ENCODE data around the gene ZSCAN21.

Gene ZSCAN21

GRCh38 chr7:100111156-100111555 is 61.6 kb downstream of the ZSCAN21 start:
- TF ChIP-seq USF1 (IDR thresholded peaks at IDR 0.05) (no peak), CREB1 (IDR thresholded peaks at IDR 0.05; ENCODE audit: low read depth) (no peak)

DNA sequence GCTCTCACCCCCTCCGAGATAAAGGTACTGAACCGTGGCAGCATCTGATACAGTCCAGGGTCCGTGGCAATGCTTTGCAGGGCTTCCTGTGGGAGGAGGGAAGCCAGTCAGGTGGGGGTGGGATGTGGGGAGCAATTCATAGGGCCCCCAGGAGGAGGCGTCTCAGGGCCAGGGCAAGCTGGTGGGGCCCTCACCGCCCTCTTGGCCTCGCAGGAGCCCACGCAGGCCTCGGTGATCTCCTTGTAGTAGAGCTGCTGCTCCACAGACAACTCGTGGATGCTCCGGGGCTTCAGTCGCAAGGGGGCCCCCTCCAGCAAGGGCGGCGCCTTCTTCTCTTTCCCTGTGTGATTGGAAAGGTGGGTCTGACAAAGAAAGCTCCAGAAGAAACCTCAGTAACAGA is 62.3 kb downstream of the ZSCAN21 start:
- no peak for TF ChIP-seq CREB1 (IDR thresholded peaks at IDR 0.05; ENCODE audit: low read depth)
- TF ChIP-seq EGR1 (IDR thresholded peaks at IDR 0.05), result no peak
- no peak for TF ChIP-seq TCF12 (IDR thresholded peaks at IDR 0.05; ENCODE audit: low read depth)
- TF ChIP-seq YY1 (IDR thresholded peaks at IDR 0.05; ENCODE audit: low read depth), result no peak

Data from Ishikawa (cell line).